HUES64 (cell line): ENCODE results near the gene EVI5.

Experiments used
- H3K27ac ChIP-seq: 2 replicates; pipeline ENCODE4 v1.7.0; 2013; ENCODE audit warnings: low read depth, low read length, inconsistent platforms
- H3K27me3 ChIP-seq: 2 replicates; pipeline ENCODE4 v1.6.1; 2013; ENCODE audit warnings: mild to moderate bottlenecking, low read length; ENCODE audit not compliant: insufficient read depth
- H3K36me3 ChIP-seq: 2 replicates; pipeline ENCODE4 v1.6.1; 2013; ENCODE audit warnings: mild to moderate bottlenecking, low read length; ENCODE audit not compliant: insufficient read depth
- H3K4me1 ChIP-seq: 2 replicates; pipeline ENCODE4 v1.6.1; 2013; ENCODE audit warnings: mild to moderate bottlenecking, low read length, moderate library complexity; ENCODE audit not compliant: insufficient read depth
- H3K4me3 ChIP-seq: 2 replicates; pipeline ENCODE4 v1.5.1; 2013; ENCODE audit warnings: mild to moderate bottlenecking, low read length, moderate library complexity
- H3K9ac ChIP-seq: 2 replicates; pipeline ENCODE4 v1.6.1; 2013; ENCODE audit warnings: mild to moderate bottlenecking, low read depth, low read length
- H3K9me3 ChIP-seq: 2 replicates; pipeline ENCODE4 v1.6.1; 2013; ENCODE audit warnings: low read depth, low read length; ENCODE audit not compliant: insufficient read depth
- WGBS: fragments of 150-250, 120-280 bp; methylation state at CpG from one replicate; pipeline ENCODE4 v1.1.7; 2013; ENCODE audit warnings: missing lambda C conversion rate; 5-methylcytosine and 5-hydroxymethylcytosine counted together

EVI5 gene

GRCh38 chr1:92768296-92768695 is 16.6 kb downstream of the EVI5 start:
- no peak overlapping the region for H3K4me3 ChIP-seq
- no peaks in the 10 kb centered on the region for H3K4me1 ChIP-seq
- 90% methylated on average over 1 of the region's 2 CpGs for WGBS
- no peaks in the 10 kb centered on the region for H3K36me3 ChIP-seq
- no peaks in the 10 kb centered on the region for H3K27me3 ChIP-seq
- H3K9ac ChIP-seq: no peak overlapping the region
- H3K9me3 ChIP-seq: no peaks in the 10 kb centered on the region
- H3K27ac ChIP-seq: no peak overlapping the region

GRCh38 chr1:92764116-92764515 is 20.8 kb downstream of the EVI5 start:
- H3K9me3 ChIP-seq: no peaks in the 10 kb centered on the region
- no peak overlapping the region for H3K27ac ChIP-seq
- 95% methylated on average over 3 of the region's 3 CpGs for WGBS
- no peak overlapping the region for H3K9ac ChIP-seq
- H3K4me1 ChIP-seq: no peaks in the 10 kb centered on the region
- no peaks in the 10 kb centered on the region for H3K36me3 ChIP-seq
- H3K27me3 ChIP-seq: no peaks in the 10 kb centered on the region
- no peak overlapping the region for H3K4me3 ChIP-seq

GRCh38 chr1:92762355-92762754 is 22.6 kb downstream of the EVI5 start:
- WGBS: no CpG with 5 or more reads among the region's 1 CpG
- Histone ChIP-seq H3K4me1 (no peaks in the 10 kb centered on the region), H3K27me3 (no peaks in the 10 kb centered on the region), H3K36me3 (no peaks in the 10 kb centered on the region), H3K9ac (no peak overlapping the region), H3K27ac (no peak overlapping the region), H3K9me3 (no peaks in the 10 kb centered on the region), H3K4me3 (no peak overlapping the region)

- WGBS: no CpG with 5 or more reads among the region's 1 CpG
- Histone ChIP-seq H3K27me3 (no peaks in the 10 kb centered on the region), H3K4me1 (no peaks in the 10 kb centered on the region), H3K9ac (no peak overlapping the region), H3K27ac (no peak overlapping the region), H3K36me3 (no peaks in the 10 kb centered on the region), H3K9me3 (no peaks in the 10 kb centered on the region), H3K4me3 (no peak overlapping the region)
These were observed 25.5 kb downstream of the EVI5 start for GRCh38 chr1:92759361-92759760.

- Histone ChIP-seq H3K4me1 (no peaks in the 10 kb centered on the region), H3K36me3 (no peaks in the 10 kb centered on the region), H3K27ac (no peak overlapping the region), H3K9me3 (no peaks in the 10 kb centered on the region), H3K4me3 (no peak overlapping the region), H3K9ac (no peak overlapping the region), H3K27me3 (no peaks in the 10 kb centered on the region)
- WGBS: 96% methylated on average over 4 of the region's 4 CpGs
These were observed 28.4 kb downstream of the EVI5 start for GRCh38 chr1:92756537-92756936.

DNA sequence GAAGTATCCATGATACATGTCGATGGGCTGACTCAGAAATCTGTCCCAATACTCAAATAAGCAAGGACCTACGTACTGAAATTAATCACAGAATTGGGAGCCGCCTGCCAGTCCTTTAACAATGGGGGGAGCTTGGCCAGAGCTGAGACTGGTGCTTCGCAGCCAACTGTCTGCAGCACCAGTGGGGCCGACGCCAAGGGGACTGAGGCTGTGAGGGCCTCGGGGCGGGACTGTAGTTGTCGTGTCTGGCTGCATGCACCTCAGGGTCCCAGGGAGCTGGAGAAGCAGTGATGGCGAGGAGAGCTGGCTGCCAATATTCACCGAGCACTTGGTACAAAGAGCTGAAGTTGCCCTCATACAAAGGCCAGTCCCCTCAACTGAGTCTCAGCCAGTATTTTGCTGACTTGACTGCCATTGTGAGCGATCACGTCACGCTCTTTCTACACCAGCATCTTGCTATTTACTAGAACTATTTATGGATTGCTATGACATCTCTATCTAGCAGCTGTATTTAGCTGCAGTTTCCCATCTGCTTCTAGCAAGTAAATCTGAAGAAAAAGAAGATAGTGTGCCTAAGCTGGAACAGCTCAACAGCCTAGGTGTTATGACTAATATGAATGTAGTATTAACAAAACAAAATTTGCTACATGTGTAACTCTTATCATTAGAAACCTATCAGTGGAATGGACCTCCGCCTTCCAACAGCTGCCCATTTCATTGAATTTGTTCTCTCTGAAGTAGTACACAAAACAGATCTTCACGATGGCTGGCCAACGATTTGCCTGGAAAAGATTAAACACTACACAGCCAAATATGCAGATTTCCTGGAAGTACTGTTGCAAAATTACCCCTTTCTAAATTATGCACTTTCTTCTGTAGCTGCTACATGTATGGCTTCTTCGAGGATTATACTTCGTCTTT is 29.1 kb downstream of the EVI5 start:
- Histone ChIP-seq H3K36me3 (no peaks in the 10 kb centered on the region), H3K27ac (no peak overlapping the region), H3K9me3 (no peaks in the 10 kb centered on the region), H3K4me1 (no peaks in the 10 kb centered on the region), H3K4me3 (no peak overlapping the region), H3K9ac (no peak overlapping the region), H3K27me3 (no peaks in the 10 kb centered on the region)
- 95% methylated on average over 19 of the region's 19 CpGs for WGBS

- Histone ChIP-seq H3K4me1 (no peaks in the 10 kb centered on the region), H3K27ac (no peak overlapping the region), H3K4me3 (no peak overlapping the region), H3K9ac (no peak overlapping the region), H3K27me3 (no peaks in the 10 kb centered on the region), H3K36me3 (no peaks in the 10 kb centered on the region), H3K9me3 (no peaks in the 10 kb centered on the region)
- 100% methylated on average over 1 of the region's 1 CpG for WGBS
These were observed 30.2 kb downstream of the EVI5 start for GRCh38 chr1:92754719-92755050.

DNA sequence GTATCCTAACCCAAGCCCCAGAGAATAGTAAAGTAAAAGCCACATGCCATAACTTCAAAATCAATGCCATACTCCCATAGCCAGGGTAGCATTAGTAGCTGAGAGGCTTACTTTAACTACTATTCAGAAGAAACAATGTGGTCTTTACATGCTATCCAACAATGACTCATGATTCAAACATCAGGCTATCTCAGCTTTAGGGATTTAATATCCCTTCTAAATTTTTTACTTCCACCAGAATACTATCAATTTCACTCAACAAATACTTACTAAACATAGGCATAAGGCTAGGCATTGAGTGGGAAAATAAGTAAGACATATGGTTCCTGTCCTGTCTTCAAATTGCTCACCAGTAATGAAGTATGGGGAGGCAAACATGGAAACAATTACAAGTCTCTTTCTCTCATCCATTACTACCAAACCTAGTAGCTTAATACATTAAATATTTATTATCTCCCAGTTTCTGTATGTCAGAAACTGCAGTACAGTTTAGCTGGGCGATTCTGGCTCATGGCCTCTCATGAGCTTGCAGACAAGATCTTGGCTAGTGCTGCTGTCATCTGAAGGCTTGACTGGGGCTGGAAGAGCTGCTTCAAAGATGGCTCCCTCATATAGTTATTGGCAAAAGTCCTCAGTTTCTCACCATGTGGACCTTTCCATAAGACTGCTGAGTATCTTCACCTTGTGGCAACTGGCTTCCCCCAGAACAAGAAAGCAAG is 30.7 kb downstream of the EVI5 start:
- no peaks in the 10 kb centered on the region for H3K9me3 ChIP-seq
- no peaks in the 10 kb centered on the region for H3K27me3 ChIP-seq
- H3K36me3 ChIP-seq: no peaks in the 10 kb centered on the region
- H3K4me3 ChIP-seq: no peak overlapping the region
- H3K9ac ChIP-seq: no peak overlapping the region
- H3K4me1 ChIP-seq: no peaks in the 10 kb centered on the region
- no peak overlapping the region for H3K27ac ChIP-seq
- 91% methylated on average over 1 of the region's 1 CpG for WGBS

GRCh38 chr1:92752719-92753118 is 32.2 kb downstream of the EVI5 start:
- H3K27ac ChIP-seq: no peak overlapping the region

DNA sequence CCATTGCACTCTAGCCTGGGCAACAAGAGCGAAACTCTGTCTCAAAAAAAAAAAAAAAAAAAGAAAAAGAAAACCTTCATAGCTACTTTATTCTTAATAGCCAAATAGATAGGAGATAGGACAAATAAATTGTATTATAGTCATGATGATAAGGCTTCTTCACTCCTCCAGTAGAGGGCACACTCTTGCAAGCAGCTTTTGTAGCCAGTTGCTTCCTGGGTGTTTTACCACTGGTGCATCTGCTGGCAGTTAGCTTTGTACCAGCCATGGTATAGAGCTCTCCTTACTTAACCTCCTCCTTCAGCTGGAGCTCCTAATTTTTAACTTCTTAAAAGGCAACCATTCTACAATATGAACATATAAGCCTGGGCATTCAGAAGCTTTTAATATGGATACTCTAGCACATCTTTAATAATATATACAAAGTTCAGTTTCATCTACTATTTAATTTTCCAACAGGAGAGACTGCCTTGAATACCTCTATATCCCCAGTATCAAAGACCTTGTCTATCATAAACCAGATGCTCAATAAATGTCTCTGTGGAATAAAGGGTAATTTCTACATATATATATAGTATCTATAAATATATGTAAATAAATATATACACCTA is 35.8 kb downstream of the EVI5 start:
- WGBS: no CpG with 5 or more reads among the region's 1 CpG
- no peaks in the 10 kb centered on the region for H3K4me1 ChIP-seq
- H3K27ac ChIP-seq: no peak overlapping the region
- H3K36me3 ChIP-seq: no peaks in the 10 kb centered on the region
- H3K27me3 ChIP-seq: no peaks in the 10 kb centered on the region
- H3K4me3 ChIP-seq: no peak overlapping the region
- no peak overlapping the region for H3K9ac ChIP-seq
- H3K9me3 ChIP-seq: no peaks in the 10 kb centered on the region

More at GRCh38 chr1:92752719-92753118, 32.2 kb downstream of the EVI5 start:
- Histone ChIP-seq H3K27me3 (no peaks in the 10 kb centered on the region), H3K4me1 (no peaks in the 10 kb centered on the region), H3K4me3 (no peak overlapping the region), H3K9ac (no peak overlapping the region), H3K36me3 (no peaks in the 10 kb centered on the region), H3K9me3 (no peaks in the 10 kb centered on the region)
- 87% methylated on average over 3 of the region's 3 CpGs for WGBS

GRCh38 chr1:92748138-92748537 is 36.8 kb downstream of the EVI5 start:
- Histone ChIP-seq H3K9me3 (no peaks in the 10 kb centered on the region), H3K4me1 (no peaks in the 10 kb centered on the region), H3K36me3 (no peaks in the 10 kb centered on the region), H3K27me3 (no peaks in the 10 kb centered on the region), H3K9ac (no peak overlapping the region), H3K27ac (no peak overlapping the region), H3K4me3 (no peak overlapping the region)
- 89% methylated on average over 3 of the region's 3 CpGs for WGBS
